K562 (cell line): ENCODE measurements around the gene YPEL3. TPM values are rescaled to one million over a fixed set of nuclear protein-coding genes. Genes with fewer than 3 reads are reported as not detected.

Experiments
- ATAC-seq: fragments of 200-7000 bp; cut with Tn5 transposase; 3 replicates; pipeline ENCODE4 v1.9.1; 2020; ENCODE audit warnings: moderate library complexity
- BruUV-seq: library from RNA; stranded (reverse); fragments of 400-500 nt; replicated peaks from 2 replicates; lab custom pipeline; 2021; lab: Mats Ljungman, UMichigan
- CTCF ChIA-PET: fragments of 300-600 bp; formaldehyde crosslinking; extraction: SDS; loops from one replicate; lab custom pipeline; 2021; ENCODE audit warnings: low intra/inter-chr PET ratio; lab: Yijun Ruan, JAX
- POLR2A ChIA-PET: fragments of 300-600, 350-650 bp; sonication (Branson Sonifier 250); formaldehyde crosslinking; extraction: SDS; loops from one replicate; lab custom pipeline; 2021; ENCODE audit warnings: antibody characterized with exemption, inconsistent platforms; lab: Yijun Ruan, JAX
- DNase-seq, 4 experiments: peaks; one replicate each; pipeline versions ENCODE4 v3.0.0 to v3.0.0-alpha.2; 2011 to 2018; ENCODE audit warnings: low spot score in 3 of 4, mixed read lengths in 3 of 4; ENCODE audit errors: extremely low read depth in 1 of 4
- FAIRE-seq: peaks from 2 replicates; lab custom pipeline; 2011; peaks lifted over from hg19 to GRCh38; lab: Jason Lieb, UNC
- H2AFZ ChIP-seq: 2 replicates; pipeline ENCODE4 v1.6.0; 2011; ENCODE audit warnings: low read depth, low read length, control low read depth, inconsistent platforms
- H3K27ac ChIP-seq: fragments of 200-600 bp; 3 replicates; pipeline ENCODE4 v1.8.0; 2011; ENCODE audit warnings: low read depth, mild to moderate bottlenecking, control low read depth, inconsistent platforms, low read length, moderate library complexity, mixed read lengths; ENCODE audit errors: extremely low read depth
- H3K27me3 ChIP-seq, 2 experiments: fragments of 300-600 bp in 1 of 2; 2 replicates in 1 of 2; 3 replicates in 1 of 2; pipeline versions ENCODE4 v1.6.0 to v1.8.0; 2011; ENCODE audit warnings: inconsistent platforms in 2 of 2, low read length in 2 of 2, mild to moderate bottlenecking in 1 of 2, mixed read lengths in 1 of 2, moderate library complexity in 1 of 2; ENCODE audit not compliant: control insufficient read depth in 2 of 2, insufficient read depth in 2 of 2
- H3K36me3 ChIP-seq: fragments of 300-600 bp; 3 replicates; pipeline ENCODE4 v1.8.0; 2011; ENCODE audit warnings: mild to moderate bottlenecking, low read length, inconsistent platforms; ENCODE audit not compliant: control insufficient read depth, insufficient read depth
- H3K4me1 ChIP-seq, 2 experiments: fragments of 200-600 bp in 1 of 2; replicated peaks in 1 of 2; 2 replicates in 1 of 2; 3 replicates in 1 of 2; pipeline versions ENCODE4 v1.5.1 to v1.8.0; 2011; ENCODE audit warnings: inconsistent platforms in 2 of 2, low read length in 2 of 2, mild to moderate bottlenecking in 1 of 2, mixed read lengths in 1 of 2, moderate library complexity in 1 of 2; ENCODE audit not compliant: control insufficient read depth in 2 of 2, insufficient read depth in 2 of 2
- H3K4me2 ChIP-seq: 2 replicates; pipeline ENCODE4 v1.6.1; 2011; ENCODE audit warnings: low read length, control low read depth, inconsistent platforms, mixed read lengths; ENCODE audit not compliant: insufficient read depth
- H3K4me3 ChIP-seq: fragments of 200-600 bp; sonication (generic), shearing (Covaris generic); 2 replicates; pipeline ENCODE4 v1.5.1; 2016; ENCODE audit warnings: control low read depth, inconsistent platforms
- H3K79me2 ChIP-seq: fragments of 200-600 bp; 3 replicates; pipeline ENCODE4 v1.8.0; 2011; ENCODE audit warnings: low read length, inconsistent platforms; ENCODE audit not compliant: control insufficient read depth, insufficient read depth
- H3K9ac ChIP-seq, 2 experiments: 2 replicates each; pipeline versions ENCODE4 v1.6.0 to v1.6.1; 2011; ENCODE audit warnings: low read depth in 2 of 2, low read length in 2 of 2, control low read depth in 1 of 2, inconsistent platforms in 1 of 2, mild to moderate bottlenecking in 1 of 2, mixed read lengths in 1 of 2; ENCODE audit not compliant: insufficient read depth in 1 of 2
- H3K9me1 ChIP-seq: one replicate; pipeline ENCODE4 v1.6.0; 2011; ENCODE audit warnings: inconsistent platforms, mild to moderate bottlenecking, low read length, moderate library complexity; ENCODE audit not compliant: control insufficient read depth, insufficient read depth
- H3K9me3 ChIP-seq: replicated peaks from 2 replicates; pipeline ENCODE4 v1.5.1; 2011; ENCODE audit warnings: low read depth, low read length, inconsistent platforms; ENCODE audit not compliant: control insufficient read depth, insufficient read depth
- H4K20me1 ChIP-seq: replicated peaks from 2 replicates; pipeline ENCODE4 v1.6.1; 2011; ENCODE audit warnings: low read length, inconsistent platforms, mixed read lengths; ENCODE audit not compliant: control insufficient read depth, insufficient read depth
- CBFA2T3 ChIP-seq: fragments of 450-650 bp; IDR thresholded peaks from 2 replicates; pipeline ENCODE4 v1.6.1; 2017
- RBM25 ChIP-seq: fragments of 200-400 bp; formaldehyde crosslinking; IDR thresholded peaks from 2 replicates; pipeline ENCODE4 v1.6.1; 2018; ENCODE audit warnings: low read length, low read depth, moderate library complexity; ENCODE audit not compliant: severe bottlenecking
- RFX5 ChIP-seq: IDR thresholded peaks from 2 replicates; pipeline ENCODE4 v1.6.1; 2011; ENCODE audit warnings: low read depth, mild to moderate bottlenecking, improper control_type of control experiment, low read length
- TCF7 ChIP-seq: sonication (generic); IDR thresholded peaks from 2 replicates; pipeline ENCODE4 v1.6.1; 2016; ENCODE audit warnings: antibody characterized with exemption, borderline replicate concordance
- ZNF121 ChIP-seq: sonication (generic); formaldehyde crosslinking; conservative IDR thresholded peaks from 2 replicates; pipeline ENCODE4 v1.8.0; 2022; ENCODE audit warnings: missing genetic modification reagents
- WGBS: fragments of 100-300 bp; shearing (Covaris generic); methylation state at CpG from one replicate; pipeline ENCODE4 v1.1.6; 2016; ENCODE audit warnings: low coverage, mixed read lengths; ENCODE audit not compliant: insufficient coverage; ENCODE audit errors: missing lambda C conversion rate; 5-methylcytosine and 5-hydroxymethylcytosine counted together
- in situ Hi-C: fragments of 300-500 bp; cut with MboI; formaldehyde crosslinking; loops from 4 replicates; pipeline ENCODE4 v1.15.0; 2018; ENCODE audit warnings: inconsistent platforms, mixed read lengths
- intact Hi-C: fragments of 100-400 bp; cut with micrococcal nuclease; formaldehyde crosslinking; loops from 2 replicates; pipeline ENCODE4 v1.14.2; 2022
- polyA plus RNA-seq, 8 experiments: library from polyadenylated mRNA; depleted of rRNA in 4 of 8; stranded (reverse) in 5 of 8; unstranded in 3 of 8; fragments of >200 nt; fragmentation: Nextera tagmentation in 2 of 8; fragmentation: Illumina TruSeq in 1 of 8; extraction: Ambion mirVana in 2 of 8; extraction: Trizol in 1 of 8; gene quantifications; 2 replicates each; pipeline versions ENCODE4 v1.2.1 to v1.2.3, GENCODE V29; 2011 to 2014; ENCODE audit warnings: inconsistent platforms in 1 of 8, missing spikeins in 1 of 8
- total RNA-seq, 7 experiments: library from RNA; depleted of rRNA in 6 of 7; stranded (reverse); fragments of >200 nt in 6 of 7; fragmentation: Illumina TruSeq in 2 of 7; extraction: Trizol in 2 of 7; gene quantifications; 2 replicates each; pipeline versions ENCODE4 v1.2.1 to v1.2.3, GENCODE V29; 2011 to 2021; ENCODE audit warnings: low replicate concordance in 1 of 7

The YPEL3 gene
- total and polyA plus RNA-seq, 9 of the 15 experiments (the other 6 are each of a cell fraction or from before 2014, with no cell fraction given): 0.41 to 15.0 (median 2.9) TPM

DNA sequence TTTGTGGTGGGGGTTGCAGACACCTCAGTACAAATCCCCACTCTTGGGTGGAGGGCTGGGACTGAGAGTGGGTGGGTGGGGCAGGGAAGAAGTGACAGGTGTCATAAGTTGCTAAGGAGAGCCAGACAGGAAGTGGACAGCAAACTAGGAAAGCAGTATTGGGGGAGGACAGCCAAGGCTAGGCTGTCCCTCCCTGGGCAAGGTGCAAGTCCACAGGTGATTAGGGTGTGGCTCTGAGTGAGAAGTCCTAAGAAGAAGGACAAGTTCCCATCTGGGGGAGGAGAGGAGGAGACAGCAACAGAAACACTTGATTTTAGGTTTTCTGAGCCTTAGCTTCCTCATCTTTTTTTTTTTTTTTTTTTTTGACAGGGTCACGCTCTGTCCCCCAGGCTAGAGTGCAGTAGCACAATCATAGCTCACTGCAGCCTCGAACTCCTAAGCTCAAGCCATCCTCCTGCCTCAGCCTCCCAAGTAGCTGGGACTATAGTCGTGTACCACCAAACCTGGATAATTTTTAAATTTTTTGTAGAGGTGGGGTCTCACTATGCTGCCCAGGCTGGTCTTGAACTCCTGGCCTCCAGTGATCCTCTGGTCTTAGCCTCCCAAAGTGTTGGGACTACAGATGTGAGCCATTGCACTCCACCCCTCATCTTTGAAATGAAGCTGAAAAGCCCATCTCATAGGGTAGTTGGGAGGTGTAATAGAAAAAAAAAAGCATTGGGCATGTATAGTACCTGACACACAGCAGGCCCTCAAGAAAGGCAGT, 24.5 kb upstream of the YPEL3 start:
- peaks cover 11% of the 10 kb centered on the region; the same call in 1 of the 3 replicates for H3K36me3 ChIP-seq
- intact Hi-C loops: no loop called here
- no peak overlapping the region for H2AFZ ChIP-seq
- ATAC-seq (no peak), DNase-seq (no peak), FAIRE-seq (no peak)
- no peak overlapping the region for H3K4me3 ChIP-seq
- no peaks in the 10 kb centered on the region for H3K9me1 ChIP-seq
- in situ Hi-C loops: no loop called here
- no TSS peak for BruUV-seq
- peak; percentile 80 for TF ChIP-seq ZNF121 (CRISPR knock-in tag)
- TF ChIP-seq CBFA2T3: no peak
- TF ChIP-seq RFX5: 0 out of 2 replicates have a peak, but pooled peaks have one; percentile 45
- peak; percentile 30 for TF ChIP-seq RBM25
- H3K27ac ChIP-seq: no peak overlapping the region
- peak overlapping the region in 1 of 2 experiments; percentile 70; a peak in 1 of 4 replicates for H3K9ac ChIP-seq
- no peaks in the 10 kb centered on the region for H3K27me3 ChIP-seq
- H3K4me2 ChIP-seq: no peak overlapping the region
- 60% methylated on average over 3 of the region's 3 CpGs for WGBS
- H3K9me3 ChIP-seq: no peaks in the 10 kb centered on the region
- peaks cover 3% of the 10 kb centered on the region; the same call in 1 of the 3 replicates for H3K79me2 ChIP-seq
- H3K4me1 ChIP-seq: peaks cover 0 to 23% of the 10 kb centered on the region in 2 experiments; a peak in 4 of 5 replicates
- ChIA-PET CTCF (interaction anchor here (0.6 kb wide), 1 partner anchor 29 kb away, joined by 3 read pairs; the partner anchor contains the start of gene TBX6), POLR2A (interaction anchor here (0.6 kb wide), 1 partner anchor 29 kb away, joined by 3 read pairs; no protein-coding TSS in a partner anchor)
- H4K20me1 ChIP-seq: no peaks in the 10 kb centered on the region

DNA sequence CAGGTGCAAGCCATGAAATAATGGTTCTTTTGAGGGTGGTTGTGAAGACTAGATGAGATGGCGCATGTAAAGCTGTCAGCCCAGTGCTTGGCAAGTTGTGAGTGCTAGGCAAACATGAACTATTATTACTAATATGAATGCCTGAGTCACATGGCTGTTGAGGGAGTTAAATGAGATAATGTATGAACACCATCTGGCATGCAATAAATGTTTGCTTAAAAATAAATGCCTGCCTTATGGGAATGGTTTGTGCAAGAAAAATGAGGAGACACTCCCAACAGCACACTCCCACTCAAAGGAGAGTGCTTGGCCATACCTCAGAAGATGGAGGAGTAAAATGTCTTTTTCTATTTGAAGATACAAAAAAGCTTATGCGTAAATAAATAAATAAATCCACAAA, 23.4 kb upstream of the YPEL3 start:
- in situ Hi-C loops (no loop called here), intact Hi-C loops (no loop called here)
- H3K4me3 ChIP-seq: no peak overlapping the region
- H3K36me3 ChIP-seq: peaks cover 13% of the 10 kb centered on the region; the same call in 1 of the 3 replicates
- H3K9ac ChIP-seq: no peak overlapping the region
- no peak overlapping the region for H3K4me2 ChIP-seq
- no peaks in the 10 kb centered on the region for H3K9me3 ChIP-seq
- no peaks in the 10 kb centered on the region for H4K20me1 ChIP-seq
- TF ChIP-seq TCF7: no peak
- ATAC-seq (no peak), DNase-seq (no peak), FAIRE-seq (no peak)
- ChIA-PET CTCF (no interaction called here), POLR2A (no interaction called here)
- H3K9me1 ChIP-seq: no peaks in the 10 kb centered on the region
- no peak overlapping the region for H2AFZ ChIP-seq
- WGBS: 95% methylated on average over 2 of the region's 2 CpGs
- no TSS peak for BruUV-seq
- no peak overlapping the region for H3K27ac ChIP-seq
- H3K79me2 ChIP-seq: peaks cover 3% of the 10 kb centered on the region; the same call in 1 of the 3 replicates
- peaks cover 0 to 28% of the 10 kb centered on the region in 2 experiments; a peak in 4 of 5 replicates for H3K4me1 ChIP-seq
- no peaks in the 10 kb centered on the region for H3K27me3 ChIP-seq
